Osteocyte (in vitro differentiated cells): Measurements from ENCODE around the gene USH1C. TPM values are rescaled to one million over a fixed set of nuclear protein-coding genes. Genes with fewer than 3 reads are reported as not detected.

Source experiments
- DNase-seq: peaks from one replicate; pipeline ENCODE4 v3.0.0; 2021; ENCODE audit warnings: mixed read lengths; ENCODE audit not compliant: unreplicated experiment; ENCODE audit errors: extremely low spot score
- H3K27ac Mint-ChIP-seq: one replicate; pipeline ENCODE4 v1.8.0; 2021; ENCODE audit warnings: mild to moderate bottlenecking, mixed read lengths; ENCODE audit not compliant: unreplicated experiment
- H3K27me3 Mint-ChIP-seq: one replicate; pipeline ENCODE4 v1.8.0; 2021; ENCODE audit warnings: mixed read lengths; ENCODE audit not compliant: unreplicated experiment
- H3K36me3 Mint-ChIP-seq: one replicate; pipeline ENCODE4 v1.8.0; 2021; ENCODE audit warnings: mixed read lengths; ENCODE audit not compliant: unreplicated experiment
- H3K4me1 Mint-ChIP-seq: one replicate; pipeline ENCODE4 v1.8.0; 2021; ENCODE audit warnings: mixed read lengths; ENCODE audit not compliant: unreplicated experiment
- H3K4me3 Mint-ChIP-seq: one replicate; pipeline ENCODE4 v1.8.0; 2021; ENCODE audit warnings: mild to moderate bottlenecking, moderate library complexity, mixed read lengths; ENCODE audit not compliant: unreplicated experiment
- H3K9me3 Mint-ChIP-seq: one replicate; pipeline ENCODE4 v1.8.0; 2021; ENCODE audit warnings: mixed read lengths; ENCODE audit not compliant: unreplicated experiment
- total RNA-seq: library from RNA; stranded (reverse); gene quantifications from 2 replicates; pipeline ENCODE4 v1.2.1, GENCODE V29; 2021
- TF ChIP-seq, protein P1 (sequence below): fragments of 200-600 bp; sonication (generic); IDR thresholded peaks from 2 replicates; pipeline ENCODE4 v1.5.0; 2021; ENCODE audit warnings: antibody characterized with exemption, mild to moderate bottlenecking, moderate library complexity

Gene USH1C
- total RNA-seq, 1 donor from 2014 or later = not detected

DNA sequence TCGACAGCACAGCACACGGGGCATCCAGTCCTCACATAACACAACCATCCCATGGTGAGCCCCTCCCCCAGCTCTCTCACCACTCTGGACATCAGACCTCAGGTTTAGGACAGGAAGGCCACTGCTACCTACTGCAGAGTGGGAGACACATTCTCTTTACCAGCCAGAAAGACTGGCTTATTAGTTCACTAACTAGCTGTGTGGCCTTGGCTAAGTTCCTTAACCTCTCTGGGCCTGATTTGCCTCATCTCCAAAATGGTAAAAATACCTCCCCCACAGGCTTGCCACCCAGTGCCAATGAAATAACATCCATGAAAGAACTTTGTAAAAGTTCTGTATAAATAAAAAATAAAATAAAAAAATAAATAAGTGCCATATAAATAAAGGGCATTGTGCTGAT lies 32.1 kb downstream of the USH1C start:
- Mint-ChIP-seq H3K9me3 (no peaks in the 10 kb centered on the region), H3K4me3 (no peak overlapping the region), H3K27ac (no peak overlapping the region), H3K36me3 (no peaks in the 10 kb centered on the region), H3K4me1 (peaks cover 2% of the 10 kb centered on the region), H3K27me3 (peaks cover 40% of the 10 kb centered on the region)
- DNase-seq = no peak
- TF ChIP-seq, protein P1, sequence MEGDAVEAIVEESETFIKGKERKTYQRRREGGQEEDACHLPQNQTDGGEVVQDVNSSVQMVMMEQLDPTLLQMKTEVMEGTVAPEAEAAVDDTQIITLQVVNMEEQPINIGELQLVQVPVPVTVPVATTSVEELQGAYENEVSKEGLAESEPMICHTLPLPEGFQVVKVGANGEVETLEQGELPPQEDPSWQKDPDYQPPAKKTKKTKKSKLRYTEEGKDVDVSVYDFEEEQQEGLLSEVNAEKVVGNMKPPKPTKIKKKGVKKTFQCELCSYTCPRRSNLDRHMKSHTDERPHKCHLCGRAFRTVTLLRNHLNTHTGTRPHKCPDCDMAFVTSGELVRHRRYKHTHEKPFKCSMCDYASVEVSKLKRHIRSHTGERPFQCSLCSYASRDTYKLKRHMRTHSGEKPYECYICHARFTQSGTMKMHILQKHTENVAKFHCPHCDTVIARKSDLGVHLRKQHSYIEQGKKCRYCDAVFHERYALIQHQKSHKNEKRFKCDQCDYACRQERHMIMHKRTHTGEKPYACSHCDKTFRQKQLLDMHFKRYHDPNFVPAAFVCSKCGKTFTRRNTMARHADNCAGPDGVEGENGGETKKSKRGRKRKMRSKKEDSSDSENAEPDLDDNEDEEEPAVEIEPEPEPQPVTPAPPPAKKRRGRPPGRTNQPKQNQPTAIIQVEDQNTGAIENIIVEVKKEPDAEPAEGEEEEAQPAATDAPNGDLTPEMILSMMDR = no peak

DNA sequence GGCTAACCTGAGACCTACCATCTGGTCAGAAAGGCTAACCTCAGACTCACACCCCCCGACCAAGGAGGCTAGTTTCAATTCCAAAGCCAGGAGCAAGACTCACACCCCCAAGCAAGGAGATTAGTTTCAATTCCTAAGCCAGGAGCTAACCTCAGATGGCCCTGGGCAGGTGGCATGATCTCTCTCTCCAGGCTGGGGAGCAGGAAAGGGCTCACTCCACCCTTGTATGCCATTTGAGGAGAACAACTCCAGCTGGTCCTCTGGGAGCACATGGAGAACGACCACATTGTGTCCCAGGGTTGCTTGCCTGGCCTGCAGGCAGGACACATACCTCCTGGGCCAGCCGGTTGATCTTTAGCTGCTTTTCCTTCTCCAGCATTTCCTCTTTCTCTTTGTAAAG lies 32.6 kb downstream of the USH1C start:
- Mint-ChIP-seq H3K27me3 (peaks cover 39% of the 10 kb centered on the region), H3K4me3 (no peak overlapping the region), H3K9me3 (no peaks in the 10 kb centered on the region), H3K36me3 (no peaks in the 10 kb centered on the region), H3K4me1 (peaks cover 2% of the 10 kb centered on the region), H3K27ac (no peak overlapping the region)
- DNase-seq = no peak
- TF ChIP-seq, protein P1 = no peak

- no peak overlapping the region for H3K27ac Mint-ChIP-seq
- peaks cover 2% of the 10 kb centered on the region for H3K4me1 Mint-ChIP-seq
- no peak overlapping the region for H3K4me3 Mint-ChIP-seq
- peaks cover 33% of the 10 kb centered on the region for H3K27me3 Mint-ChIP-seq
- TF ChIP-seq, protein P1 = no peak
- no peak for DNase-seq
- H3K9me3 Mint-ChIP-seq = no peaks in the 10 kb centered on the region
- no peaks in the 10 kb centered on the region for H3K36me3 Mint-ChIP-seq
Measured at GRCh38 chr11:17510507-17511206, 33.6 kb downstream of the USH1C start.

- no peaks in the 10 kb centered on the region for H3K9me3 Mint-ChIP-seq
- no peaks in the 10 kb centered on the region for H3K36me3 Mint-ChIP-seq
- peaks cover 25% of the 10 kb centered on the region for H3K27me3 Mint-ChIP-seq
- no peak overlapping the region for H3K27ac Mint-ChIP-seq
- H3K4me1 Mint-ChIP-seq = peaks cover 2% of the 10 kb centered on the region
- TF ChIP-seq, protein P1 = no peak
- H3K4me3 Mint-ChIP-seq = no peak overlapping the region
- no peak for DNase-seq
Measured at GRCh38 chr11:17508791-17509190, 35.4 kb downstream of the USH1C start.

GRCh38 chr11:17508306-17508705 lies 35.9 kb downstream of the USH1C start:
- peaks cover 21% of the 10 kb centered on the region for H3K27me3 Mint-ChIP-seq
- DNase-seq = no peak
- no peak overlapping the region for H3K4me3 Mint-ChIP-seq
- H3K27ac Mint-ChIP-seq = no peak overlapping the region
- H3K9me3 Mint-ChIP-seq = no peaks in the 10 kb centered on the region
- peaks cover 2% of the 10 kb centered on the region for H3K4me1 Mint-ChIP-seq
- TF ChIP-seq, protein P1 = no peak
- H3K36me3 Mint-ChIP-seq = no peaks in the 10 kb centered on the region
